HG03575 (cell line): Measurements from ENCODE around the gene RAPH1.

Experiments used
- ATAC-seq: cut with Tn5 transposase; IDR thresholded peaks from one replicate; pipeline ENCODE4 v1.9.1; 2021; ENCODE audit not compliant: unreplicated experiment, insufficient number of reproducible peaks, low FRiP score; ENCODE audit errors: extremely low read depth

The RAPH1 gene, protein sequence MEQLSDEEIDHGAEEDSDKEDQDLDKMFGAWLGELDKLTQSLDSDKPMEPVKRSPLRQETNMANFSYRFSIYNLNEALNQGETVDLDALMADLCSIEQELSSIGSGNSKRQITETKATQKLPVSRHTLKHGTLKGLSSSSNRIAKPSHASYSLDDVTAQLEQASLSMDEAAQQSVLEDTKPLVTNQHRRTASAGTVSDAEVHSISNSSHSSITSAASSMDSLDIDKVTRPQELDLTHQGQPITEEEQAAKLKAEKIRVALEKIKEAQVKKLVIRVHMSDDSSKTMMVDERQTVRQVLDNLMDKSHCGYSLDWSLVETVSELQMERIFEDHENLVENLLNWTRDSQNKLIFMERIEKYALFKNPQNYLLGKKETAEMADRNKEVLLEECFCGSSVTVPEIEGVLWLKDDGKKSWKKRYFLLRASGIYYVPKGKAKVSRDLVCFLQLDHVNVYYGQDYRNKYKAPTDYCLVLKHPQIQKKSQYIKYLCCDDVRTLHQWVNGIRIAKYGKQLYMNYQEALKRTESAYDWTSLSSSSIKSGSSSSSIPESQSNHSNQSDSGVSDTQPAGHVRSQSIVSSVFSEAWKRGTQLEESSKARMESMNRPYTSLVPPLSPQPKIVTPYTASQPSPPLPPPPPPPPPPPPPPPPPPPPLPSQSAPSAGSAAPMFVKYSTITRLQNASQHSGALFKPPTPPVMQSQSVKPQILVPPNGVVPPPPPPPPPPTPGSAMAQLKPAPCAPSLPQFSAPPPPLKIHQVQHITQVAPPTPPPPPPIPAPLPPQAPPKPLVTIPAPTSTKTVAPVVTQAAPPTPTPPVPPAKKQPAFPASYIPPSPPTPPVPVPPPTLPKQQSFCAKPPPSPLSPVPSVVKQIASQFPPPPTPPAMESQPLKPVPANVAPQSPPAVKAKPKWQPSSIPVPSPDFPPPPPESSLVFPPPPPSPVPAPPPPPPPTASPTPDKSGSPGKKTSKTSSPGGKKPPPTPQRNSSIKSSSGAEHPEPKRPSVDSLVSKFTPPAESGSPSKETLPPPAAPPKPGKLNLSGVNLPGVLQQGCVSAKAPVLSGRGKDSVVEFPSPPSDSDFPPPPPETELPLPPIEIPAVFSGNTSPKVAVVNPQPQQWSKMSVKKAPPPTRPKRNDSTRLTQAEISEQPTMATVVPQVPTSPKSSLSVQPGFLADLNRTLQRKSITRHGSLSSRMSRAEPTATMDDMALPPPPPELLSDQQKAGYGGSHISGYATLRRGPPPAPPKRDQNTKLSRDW

DNA sequence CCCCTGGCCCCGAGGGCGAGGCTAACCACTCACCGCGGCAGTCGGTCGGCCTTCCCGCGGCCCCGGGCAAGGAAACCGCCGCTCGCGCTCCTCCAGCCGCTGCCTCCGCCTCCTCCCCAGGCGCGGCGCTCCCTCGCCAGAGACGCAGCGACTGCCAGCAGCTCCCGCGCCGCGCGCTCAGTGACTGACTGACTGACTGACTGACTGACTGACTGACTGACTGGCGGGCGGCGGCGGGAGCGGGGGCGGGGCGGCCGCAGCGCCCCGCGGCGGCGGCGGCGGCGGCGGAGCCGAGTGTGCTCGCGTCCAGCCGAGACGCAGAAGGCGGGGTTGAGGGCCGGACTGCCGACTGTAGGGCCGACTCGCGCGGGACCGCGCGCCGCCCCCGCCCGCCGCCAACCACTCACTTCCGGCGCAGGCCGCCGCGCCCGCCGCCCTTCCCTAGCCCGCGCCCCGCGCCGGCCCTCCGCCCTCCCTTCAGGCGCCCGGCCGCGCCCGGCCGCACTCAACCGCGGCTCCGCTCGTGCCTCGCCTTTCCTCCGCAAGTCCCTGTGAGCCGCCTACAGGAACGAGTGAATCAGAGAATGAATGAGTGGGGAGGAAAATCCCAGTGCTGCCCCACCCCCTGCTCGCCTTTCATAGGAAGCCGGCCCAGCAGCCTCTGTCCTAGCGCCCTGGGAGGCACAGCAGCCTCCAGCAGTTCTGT lies at the start of gene RAPH1:
RAPH1 (minus strand) TSS at position 224 of the 706 bp plus-strand sequence. CDS start 39,948 bp downstream, outside the sequence.
- ATAC-seq: no peak

DNA sequence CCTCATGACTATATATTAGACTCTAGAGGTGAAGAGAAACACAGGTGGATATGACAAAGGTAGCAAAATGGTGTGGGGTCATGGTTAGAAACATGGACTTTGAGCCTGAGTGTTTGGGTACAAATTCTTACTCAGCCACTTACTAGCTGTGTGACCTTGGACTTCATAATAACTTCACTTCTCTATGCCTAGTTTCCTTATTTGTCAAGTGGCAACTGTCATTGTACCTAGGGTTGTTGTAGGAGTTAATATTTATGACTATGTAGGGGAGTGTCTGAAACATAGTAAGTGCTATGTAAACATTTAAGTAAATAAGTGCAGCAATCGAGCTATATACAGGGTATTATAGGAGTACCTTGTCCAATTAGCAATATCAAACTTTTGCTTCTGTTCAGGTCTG lies 49.7 kb upstream of the RAPH1 start:
- no peak for ATAC-seq

DNA sequence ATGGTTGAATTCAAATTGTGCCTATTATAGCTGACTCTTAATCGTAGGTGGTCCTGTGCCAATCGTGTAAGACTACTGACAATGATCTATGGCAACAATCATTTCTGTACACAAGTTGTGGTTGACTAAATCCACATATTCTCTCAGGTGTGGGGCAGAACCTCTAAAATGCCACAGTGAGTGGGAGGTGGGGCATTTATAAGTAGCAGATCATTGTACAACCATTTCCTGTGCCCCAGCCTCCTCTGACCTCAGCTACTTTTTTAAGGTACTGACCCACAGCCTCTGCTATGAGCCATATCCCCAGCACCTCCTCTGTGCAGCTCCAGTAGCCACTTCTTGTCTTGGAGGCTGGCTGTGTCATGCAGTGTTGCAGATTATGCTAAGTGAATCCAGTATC lies 48.6 kb upstream of the RAPH1 start:
- ATAC-seq: peak; percentile 30

DNA sequence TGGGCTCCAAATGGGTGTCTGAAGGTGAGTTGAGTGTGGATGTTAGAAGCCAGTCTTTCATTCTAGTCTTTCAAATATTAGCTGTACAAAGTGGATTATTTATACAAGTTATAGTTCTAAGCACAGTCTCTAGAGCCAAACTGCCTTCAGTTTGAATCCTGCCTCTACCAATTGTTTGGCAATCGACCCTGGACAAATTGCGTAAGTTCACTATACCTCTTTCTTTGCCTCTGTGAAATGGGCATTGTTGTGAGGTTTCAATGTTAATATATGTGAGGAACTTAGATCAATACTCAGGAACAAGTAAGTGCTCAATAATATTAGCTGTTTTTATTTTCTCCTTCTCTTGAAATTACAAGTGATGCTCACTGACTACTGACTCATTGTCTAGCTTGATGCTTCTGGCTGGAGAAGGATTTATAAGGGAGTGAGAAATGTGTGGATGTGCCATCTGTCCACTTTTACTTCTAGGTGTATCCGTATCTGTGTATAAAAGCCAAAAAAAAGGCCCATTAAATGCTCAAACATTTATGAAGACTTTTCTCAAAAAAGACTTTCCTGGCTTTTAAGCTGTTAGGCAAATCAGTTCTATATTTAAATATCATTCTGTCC lies 48.1 kb upstream of the RAPH1 start:
- ATAC-seq: no peak

DNA sequence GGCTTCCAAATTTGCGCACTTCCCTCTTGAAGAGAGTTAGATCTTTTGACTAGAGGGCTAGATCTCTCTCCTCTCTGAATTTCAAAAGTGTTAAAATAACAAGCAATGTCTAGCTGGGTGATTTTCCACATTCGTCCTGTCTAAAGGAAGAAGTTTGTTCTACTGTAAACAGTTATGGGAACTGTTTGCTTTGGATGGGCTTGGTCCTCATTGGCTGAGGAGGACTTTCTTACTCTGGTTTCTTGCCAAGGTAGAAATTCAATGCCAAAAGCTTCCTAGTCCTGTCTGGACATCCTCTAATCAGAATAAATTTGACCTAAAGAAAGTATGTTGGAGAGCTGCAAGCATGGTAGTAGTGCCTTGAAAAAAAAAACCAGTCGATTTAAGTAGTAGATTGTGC lies 47.4 kb upstream of the RAPH1 start:
- no peak for ATAC-seq

DNA sequence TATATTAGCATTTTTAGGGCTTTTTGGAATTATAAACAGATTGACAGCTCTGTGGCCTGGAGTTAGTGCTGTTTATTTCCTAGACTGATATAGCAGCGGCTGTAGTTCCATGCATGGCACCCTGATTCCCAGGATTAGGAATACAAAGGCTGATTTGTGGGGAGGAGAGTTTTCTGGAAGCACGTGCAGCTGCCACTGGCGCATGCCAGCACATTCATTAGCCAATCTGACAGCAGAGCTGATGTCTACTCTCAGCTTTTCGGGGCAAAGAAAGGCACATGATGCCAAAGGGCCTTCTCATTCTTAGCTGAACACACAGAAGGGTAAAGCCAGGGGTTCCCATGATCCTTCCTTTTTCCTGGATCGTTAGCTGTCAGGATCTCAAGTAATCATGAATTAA lies 45.7 kb upstream of the RAPH1 start:
- no peak for ATAC-seq

DNA sequence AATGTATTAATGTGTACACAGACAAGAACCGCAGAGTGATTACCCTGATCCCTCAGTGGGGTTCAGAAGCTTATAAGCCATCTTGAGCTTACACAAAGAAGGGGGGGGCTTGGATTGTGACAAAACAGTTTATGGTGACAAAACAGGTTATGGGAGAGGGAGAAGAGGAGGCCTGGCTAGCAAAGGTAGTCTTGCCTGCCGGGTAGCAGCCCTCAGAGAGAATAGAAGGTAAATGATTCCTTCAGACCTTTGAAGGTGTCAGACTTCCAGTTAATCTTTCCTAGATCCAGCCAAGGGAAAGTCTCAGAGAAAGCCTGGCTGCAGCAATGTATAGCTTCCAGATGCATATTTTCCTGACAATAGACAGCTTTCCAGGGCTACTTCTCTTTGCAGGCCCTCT lies 44.6 kb upstream of the RAPH1 start:
- ATAC-seq: no peak

DNA sequence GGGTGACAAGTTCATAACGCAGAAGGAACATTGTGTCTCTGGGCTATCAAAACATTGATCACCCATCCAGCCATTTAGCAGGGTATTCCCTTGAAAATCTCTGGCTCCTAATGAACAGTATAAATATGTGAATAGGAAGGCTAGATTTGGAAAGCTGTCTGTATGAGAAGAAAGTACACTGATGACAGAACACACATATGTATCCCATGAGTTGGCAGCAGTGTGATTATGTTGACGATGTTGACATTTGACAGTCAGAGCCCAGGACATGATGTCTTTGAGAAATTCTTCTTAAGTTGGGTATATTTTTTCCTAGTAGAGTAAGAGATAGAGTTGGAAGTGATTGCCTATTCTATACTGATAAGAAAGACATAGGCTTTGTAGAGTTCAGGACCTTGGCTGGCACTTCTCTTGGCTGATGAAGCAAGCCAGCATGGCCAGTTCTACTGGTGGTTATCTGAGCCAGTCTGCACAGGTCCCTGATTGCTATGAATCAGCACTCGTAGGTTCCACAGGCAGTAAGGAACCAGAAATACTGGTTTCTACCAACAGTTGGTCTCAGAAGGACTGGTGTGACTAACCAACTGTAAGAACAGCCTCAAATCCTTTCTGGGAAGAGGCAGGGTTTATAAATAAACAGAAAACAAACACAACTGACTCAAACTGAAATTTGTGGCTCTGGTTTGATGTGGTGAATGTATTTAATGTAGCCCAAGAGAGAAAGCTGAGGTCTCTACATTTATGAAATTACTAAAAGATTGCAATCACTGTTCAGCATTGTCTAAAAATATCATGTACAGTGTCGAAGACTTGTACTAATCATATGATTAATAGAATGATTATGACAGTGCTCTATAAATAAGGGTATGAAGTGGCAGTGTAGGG lies 43.9 kb upstream of the RAPH1 start:
- peak; percentile 88 for ATAC-seq

DNA sequence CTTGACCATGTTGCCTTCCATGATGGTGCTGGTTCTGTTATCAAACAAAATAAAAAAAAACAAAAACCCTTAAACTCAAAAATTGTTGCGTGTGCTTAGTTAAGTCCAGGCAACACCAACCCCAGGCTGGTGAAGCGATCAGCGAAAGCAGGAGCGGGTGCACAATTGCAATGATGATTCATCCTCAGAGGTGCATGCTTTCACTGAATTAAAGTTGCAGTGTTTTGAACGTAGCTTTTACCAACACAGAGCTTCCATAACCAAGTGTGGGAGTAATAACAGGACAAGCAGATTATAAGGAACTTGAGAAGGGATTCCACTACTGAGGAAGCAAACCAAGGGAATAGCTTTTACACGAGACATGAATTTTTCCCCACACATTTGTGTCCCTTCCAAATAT lies 39.7 kb upstream of the RAPH1 start:
- ATAC-seq: no peak

DNA sequence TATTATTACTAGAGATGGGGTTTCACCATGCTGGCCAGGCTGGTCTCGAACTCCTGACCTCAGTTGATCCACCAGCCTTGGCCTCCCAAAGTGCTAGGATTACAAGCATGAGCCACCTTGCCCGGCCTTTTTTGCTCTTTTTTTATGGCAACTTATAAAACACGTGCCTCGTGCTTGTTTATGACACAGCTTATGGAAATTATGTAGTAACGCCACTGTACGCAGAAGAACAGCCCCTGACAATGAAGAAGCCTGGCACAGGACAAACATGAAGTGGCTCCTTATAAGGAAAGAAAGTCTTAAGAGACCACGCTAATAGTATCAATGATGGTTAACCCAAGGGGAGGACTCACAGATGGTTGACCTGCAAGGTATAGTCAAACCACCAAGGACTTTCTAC lies 37.2 kb upstream of the RAPH1 start:
- no peak for ATAC-seq

DNA sequence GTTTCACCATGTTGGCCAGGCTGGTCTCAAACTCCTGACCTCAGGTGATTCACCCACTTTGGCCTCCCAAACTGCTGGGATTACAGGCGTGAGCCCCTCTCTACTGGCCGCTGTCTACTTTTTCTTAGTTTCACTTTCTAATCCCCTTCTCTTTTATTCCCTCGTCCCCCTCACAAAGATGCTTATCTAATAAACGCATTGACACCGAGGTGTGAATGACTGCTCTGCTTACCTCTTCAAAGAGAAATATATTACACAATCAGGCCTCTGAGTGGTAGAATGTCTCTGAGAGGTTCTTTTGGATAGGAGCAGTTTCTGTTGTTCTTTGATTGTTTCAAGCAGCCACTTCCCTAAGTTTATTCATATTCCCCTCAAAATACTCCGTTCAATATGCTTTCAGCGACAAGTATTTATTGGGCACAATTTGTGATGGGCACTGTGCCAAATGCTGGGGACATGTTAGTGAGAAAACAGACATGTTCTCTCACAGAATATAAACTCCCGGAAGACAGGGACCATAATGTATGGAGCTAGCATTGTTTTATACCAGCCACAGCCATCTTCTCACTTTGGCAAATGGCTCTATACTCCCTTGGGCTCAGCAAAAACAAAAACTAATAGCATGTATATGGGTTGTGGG lies 34.7 kb upstream of the RAPH1 start:
- no peak for ATAC-seq

DNA sequence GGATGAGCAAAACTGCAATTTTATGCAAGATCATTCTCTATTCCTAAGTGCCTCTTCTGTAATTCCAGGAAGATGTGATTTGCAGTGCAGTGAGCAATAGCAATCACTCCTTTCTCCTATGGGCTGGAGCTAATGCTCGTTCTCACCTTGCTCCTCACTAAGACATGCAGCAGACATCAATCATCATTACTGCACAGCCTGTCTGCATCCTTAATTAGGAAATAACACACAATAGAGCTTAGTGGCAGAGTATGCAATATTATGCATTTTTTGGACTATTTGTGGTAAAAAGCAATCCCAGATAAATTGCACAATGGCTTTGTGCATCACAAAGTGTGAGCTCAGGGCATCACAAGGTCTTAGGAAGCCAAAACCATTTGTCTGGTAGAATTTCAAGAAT lies 32.6 kb upstream of the RAPH1 start:
- no peak for ATAC-seq

DNA sequence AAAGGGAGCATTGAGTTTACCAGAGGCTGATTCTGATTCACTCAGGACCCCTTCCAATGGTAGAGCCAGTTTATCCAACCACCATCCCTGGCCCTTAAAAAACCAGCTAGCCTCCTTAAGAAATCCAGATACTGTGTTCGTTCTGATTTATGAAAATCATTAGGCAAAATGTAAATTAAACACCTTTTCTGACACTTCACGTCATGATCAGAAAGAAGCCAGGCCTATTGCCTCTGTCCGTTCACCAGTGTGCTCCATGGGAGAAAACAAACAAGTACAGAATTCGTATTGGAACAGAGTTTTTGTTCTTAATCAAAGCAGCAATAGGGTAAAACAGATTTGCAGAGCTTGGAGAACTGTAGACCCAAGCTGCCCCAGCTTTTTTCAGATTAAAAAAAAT lies 31.1 kb upstream of the RAPH1 start:
- no peak for ATAC-seq

DNA sequence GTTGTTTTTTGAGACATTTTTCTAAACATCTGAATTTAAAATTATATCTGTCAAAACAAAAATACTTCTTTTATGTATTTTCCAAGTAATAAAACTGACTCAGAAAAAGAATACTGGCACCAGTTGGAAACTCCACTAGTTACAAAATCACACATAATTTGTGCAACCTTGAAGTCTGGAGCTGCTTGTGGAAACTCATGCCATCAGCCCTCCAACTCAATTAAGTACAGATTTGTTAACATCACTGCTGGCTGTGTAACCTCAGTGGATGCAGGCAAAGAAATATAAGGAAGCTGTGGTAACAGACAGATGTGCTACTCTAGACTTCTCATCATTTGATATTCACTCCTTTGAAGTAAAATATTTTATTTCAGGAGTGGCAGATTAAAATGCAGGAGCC lies 30.0 kb upstream of the RAPH1 start:
- no peak for ATAC-seq

DNA sequence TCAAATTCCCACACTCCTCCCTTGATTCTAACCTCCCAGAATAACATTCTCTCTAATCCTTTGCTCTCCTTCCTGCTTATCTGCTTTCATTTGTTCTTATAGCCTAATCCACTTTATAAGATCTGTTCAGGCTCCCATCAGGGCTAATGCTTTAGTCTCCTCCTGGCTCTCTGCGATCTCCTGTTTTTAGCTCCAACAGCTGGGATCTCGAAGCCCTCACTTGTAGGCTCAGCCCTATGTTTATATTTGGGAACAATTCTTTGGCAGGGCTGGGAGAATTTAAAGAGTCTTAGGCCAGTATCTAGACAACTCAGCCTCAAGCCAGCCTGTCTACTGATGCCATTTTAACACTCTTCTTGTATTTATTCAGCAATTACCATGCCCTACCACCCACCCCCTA lies 27.2 kb upstream of the RAPH1 start:
- no peak for ATAC-seq

DNA sequence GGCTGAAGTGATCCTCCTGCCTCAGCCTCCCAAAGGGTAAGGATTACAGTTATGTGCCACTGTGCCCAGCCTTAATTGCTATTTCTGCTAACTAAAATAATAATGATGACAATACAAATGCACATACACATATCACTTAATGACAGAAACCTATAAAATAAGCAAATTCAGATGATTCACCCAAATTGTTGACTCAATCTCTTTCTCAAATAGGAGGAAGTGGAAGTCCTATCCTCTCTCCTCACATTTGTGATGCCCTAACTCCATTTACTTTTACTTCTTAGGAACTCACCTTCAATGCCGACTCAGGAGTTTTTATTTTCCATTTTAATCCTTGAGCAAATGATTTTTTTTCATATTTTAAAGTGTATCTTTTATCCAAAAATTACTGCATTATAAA lies 24.5 kb upstream of the RAPH1 start:
- no peak for ATAC-seq

DNA sequence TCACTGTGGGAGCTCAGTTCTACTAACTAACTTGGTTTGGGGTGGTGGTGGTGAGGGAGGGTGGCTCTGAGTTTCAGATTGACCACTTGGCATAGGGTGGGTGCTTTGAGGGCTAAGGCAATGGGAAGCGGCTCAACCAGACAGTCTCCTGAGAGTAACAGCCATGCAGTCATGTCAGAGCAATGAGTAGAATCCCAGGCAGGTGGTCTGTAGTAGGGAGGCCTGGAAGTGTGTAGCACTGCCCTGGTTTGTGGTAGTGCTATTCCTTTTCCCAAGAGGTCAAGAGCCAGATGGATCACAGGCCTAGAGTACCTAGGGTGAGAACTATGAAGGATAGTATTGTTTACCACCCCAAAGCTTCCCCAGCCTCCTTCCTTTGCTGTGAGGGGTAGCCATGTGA lies 18.7 kb upstream of the RAPH1 start:
- ATAC-seq: no peak
